ENCODE results near the gene PDE4D. TPM values are rescaled to one million over a fixed set of nuclear protein-coding genes. Genes with fewer than 3 reads are reported as not detected.

PDE4D gene
- total RNA-seq, 1 donor, result 19.9 TPM

DNA sequence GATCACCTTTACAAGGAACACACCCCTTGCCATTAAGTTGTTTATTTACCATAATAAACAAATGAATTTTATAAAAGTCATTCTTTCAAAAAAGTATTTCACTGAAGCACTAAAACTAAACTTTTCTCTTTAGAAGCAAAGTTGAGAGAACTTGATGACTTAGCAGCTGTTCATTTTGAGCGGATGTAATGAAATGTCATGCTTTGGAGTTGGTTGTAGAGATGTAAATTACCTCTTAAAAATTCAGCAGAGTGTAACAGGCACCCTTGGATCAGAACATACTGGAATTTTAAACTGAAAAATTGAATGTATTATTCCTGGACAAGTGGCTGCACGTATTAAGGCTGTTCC is 617.2 kb downstream of the PDE4D start:
- no peaks in the 10 kb centered on the region for H3K79me2 ChIP-seq (ENCODE audit: insufficient read depth, low read length)
- peak overlapping the region; percentile 93 for H3K4me2 ChIP-seq (ENCODE audit: insufficient read depth, low read length)
- H3K27me3 ChIP-seq (ENCODE audit: insufficient read depth, low read length), result no peaks in the 10 kb centered on the region
- H3K36me3 ChIP-seq (ENCODE audit: insufficient read depth, low read length), result no peaks in the 10 kb centered on the region
- no peaks in the 10 kb centered on the region for H3K4me1 ChIP-seq (ENCODE audit: insufficient read depth, low read length)
- peak overlapping the region; percentile 75 for H3K4me3 ChIP-seq (ENCODE audit: insufficient read depth, low read length)
- H3K27ac ChIP-seq (ENCODE audit: low read depth, low read length), result peak overlapping the region; percentile 70
- TF ChIP-seq, protein P1, sequence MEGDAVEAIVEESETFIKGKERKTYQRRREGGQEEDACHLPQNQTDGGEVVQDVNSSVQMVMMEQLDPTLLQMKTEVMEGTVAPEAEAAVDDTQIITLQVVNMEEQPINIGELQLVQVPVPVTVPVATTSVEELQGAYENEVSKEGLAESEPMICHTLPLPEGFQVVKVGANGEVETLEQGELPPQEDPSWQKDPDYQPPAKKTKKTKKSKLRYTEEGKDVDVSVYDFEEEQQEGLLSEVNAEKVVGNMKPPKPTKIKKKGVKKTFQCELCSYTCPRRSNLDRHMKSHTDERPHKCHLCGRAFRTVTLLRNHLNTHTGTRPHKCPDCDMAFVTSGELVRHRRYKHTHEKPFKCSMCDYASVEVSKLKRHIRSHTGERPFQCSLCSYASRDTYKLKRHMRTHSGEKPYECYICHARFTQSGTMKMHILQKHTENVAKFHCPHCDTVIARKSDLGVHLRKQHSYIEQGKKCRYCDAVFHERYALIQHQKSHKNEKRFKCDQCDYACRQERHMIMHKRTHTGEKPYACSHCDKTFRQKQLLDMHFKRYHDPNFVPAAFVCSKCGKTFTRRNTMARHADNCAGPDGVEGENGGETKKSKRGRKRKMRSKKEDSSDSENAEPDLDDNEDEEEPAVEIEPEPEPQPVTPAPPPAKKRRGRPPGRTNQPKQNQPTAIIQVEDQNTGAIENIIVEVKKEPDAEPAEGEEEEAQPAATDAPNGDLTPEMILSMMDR (IDR thresholded peaks at IDR 0.05; ENCODE audit: extremely low read depth, low read depth, low read length), result no peak
- H2AFZ ChIP-seq (ENCODE audit: low read length), result peak overlapping the region; percentile 63
- no peaks in the 10 kb centered on the region for H4K20me1 ChIP-seq (ENCODE audit: insufficient read depth, low read length)
- H3K9me3 ChIP-seq (ENCODE audit: low read depth, low read length), result no peaks in the 10 kb centered on the region
- DNase-seq (ENCODE audit: insufficient read length, low spot score, missing footprints), result no peak

DNA sequence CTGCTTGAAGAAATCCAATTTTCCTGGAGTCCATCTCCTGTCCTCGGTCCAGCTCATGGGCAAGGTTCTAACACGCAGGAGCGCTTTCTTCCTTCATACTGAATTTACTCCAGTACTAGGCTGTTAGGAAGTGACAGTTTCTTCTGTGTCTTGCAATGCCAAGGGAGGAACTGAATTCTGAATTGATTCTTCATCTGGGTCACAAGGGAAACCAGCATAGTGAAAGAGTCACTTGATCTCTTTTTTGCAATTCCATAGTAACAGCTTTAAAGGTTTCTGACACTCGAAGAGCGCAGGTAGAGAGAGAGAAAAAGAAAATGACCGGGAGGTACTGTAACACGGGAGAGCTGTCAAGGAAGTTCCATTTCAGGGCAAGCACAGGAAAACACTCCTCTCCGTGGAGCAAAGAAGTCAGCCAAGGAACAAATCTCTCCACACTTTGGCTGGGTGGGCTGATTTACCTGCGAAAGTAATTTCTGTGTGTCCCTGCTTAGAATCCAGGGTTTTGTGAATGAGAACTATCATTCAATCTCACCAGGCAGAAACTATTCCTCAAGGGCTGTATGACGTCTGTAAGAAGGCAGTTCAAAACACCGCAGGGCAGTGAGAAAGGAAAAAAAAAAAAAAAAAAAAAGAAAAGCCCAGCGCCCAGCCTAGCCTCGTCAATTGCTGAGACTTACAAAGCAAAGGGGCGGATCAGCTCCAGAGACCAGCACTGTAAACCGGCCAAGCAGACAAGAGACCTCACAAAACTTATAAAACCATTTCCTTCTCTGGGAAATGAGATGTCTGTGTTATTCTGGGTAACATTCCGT is 617.8 kb downstream of the PDE4D start:
- Histone ChIP-seq H3K79me2 (ENCODE audit: insufficient read depth, low read length) (no peaks in the 10 kb centered on the region), H3K4me1 (ENCODE audit: insufficient read depth, low read length) (no peaks in the 10 kb centered on the region), H3K4me3 (ENCODE audit: insufficient read depth, low read length) (peak overlapping the region; percentile 75), H3K4me2 (ENCODE audit: insufficient read depth, low read length) (peak overlapping the region; percentile 93), H3K36me3 (ENCODE audit: insufficient read depth, low read length) (no peaks in the 10 kb centered on the region), H3K9me3 (ENCODE audit: low read depth, low read length) (no peaks in the 10 kb centered on the region), H4K20me1 (ENCODE audit: insufficient read depth, low read length) (no peaks in the 10 kb centered on the region), H3K27ac (ENCODE audit: low read depth, low read length) (peak overlapping the region; percentile 70), H3K27me3 (ENCODE audit: insufficient read depth, low read length) (no peaks in the 10 kb centered on the region), H2AFZ (ENCODE audit: low read length) (peak overlapping the region; percentile 83)
- TF ChIP-seq, protein P1 (IDR thresholded peaks at IDR 0.05; ENCODE audit: extremely low read depth, low read depth, low read length), result no peak
- DNase-seq (ENCODE audit: insufficient read length, low spot score, missing footprints), result peak; percentile 4

DNA sequence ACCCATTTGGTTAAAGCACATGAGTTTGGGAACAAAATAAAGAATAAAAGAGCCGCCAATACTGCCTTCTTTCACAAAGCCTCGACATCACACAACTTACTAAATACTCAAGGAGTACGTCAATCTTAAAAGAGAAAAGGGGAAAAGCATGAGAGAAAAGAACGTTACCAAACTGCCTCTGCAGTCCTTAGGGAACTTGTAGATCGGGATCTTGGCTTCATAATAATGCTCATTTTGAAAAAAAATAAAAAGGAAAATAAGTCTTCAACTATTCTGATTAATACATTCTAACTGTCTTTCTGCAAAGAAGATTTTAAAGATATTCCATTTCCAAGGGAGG is 618.4 kb downstream of the PDE4D start:
- Histone ChIP-seq H3K4me3 (ENCODE audit: insufficient read depth, low read length) (peak overlapping the region; percentile 75), H3K36me3 (ENCODE audit: insufficient read depth, low read length) (no peaks in the 10 kb centered on the region), H3K27me3 (ENCODE audit: insufficient read depth, low read length) (no peaks in the 10 kb centered on the region), H3K79me2 (ENCODE audit: insufficient read depth, low read length) (no peaks in the 10 kb centered on the region), H3K4me2 (ENCODE audit: insufficient read depth, low read length) (peak overlapping the region; percentile 93), H3K27ac (ENCODE audit: low read depth, low read length) (peak overlapping the region; percentile 70), H4K20me1 (ENCODE audit: insufficient read depth, low read length) (no peaks in the 10 kb centered on the region), H2AFZ (ENCODE audit: low read length) (peak overlapping the region; percentile 83), H3K4me1 (ENCODE audit: insufficient read depth, low read length) (no peaks in the 10 kb centered on the region), H3K9me3 (ENCODE audit: low read depth, low read length) (no peaks in the 10 kb centered on the region)
- no peak for DNase-seq (ENCODE audit: insufficient read length, low spot score, missing footprints)
- TF ChIP-seq, protein P1 (IDR thresholded peaks at IDR 0.05; ENCODE audit: extremely low read depth, low read depth, low read length), result no peak

DNA sequence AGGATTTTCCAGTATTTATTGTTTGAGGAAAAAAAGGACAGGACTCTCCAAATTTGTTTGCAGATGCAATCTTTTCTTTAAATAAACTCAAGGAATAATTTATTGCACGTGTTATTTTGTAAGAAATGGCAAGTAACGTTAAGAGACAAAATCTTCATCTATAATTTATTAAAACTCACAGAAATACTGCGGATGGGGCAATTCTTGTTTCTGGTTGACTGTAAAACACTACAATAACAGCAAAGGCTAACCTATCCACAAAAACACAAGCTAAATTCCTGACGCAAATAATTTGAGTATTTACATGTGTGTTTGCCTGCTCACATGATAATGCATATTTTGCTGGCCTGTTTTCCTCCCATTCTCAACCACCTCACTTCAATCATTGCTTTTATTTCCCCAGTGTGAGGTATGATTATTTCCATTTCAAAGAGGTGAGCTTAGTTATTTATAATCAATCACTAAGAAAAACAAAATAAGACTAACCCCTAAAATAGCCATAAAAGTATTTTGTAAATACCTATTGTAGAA is 619.4 kb downstream of the PDE4D start:
- H2AFZ ChIP-seq (ENCODE audit: low read length), result peak overlapping the region; percentile 44
- H3K79me2 ChIP-seq (ENCODE audit: insufficient read depth, low read length), result no peaks in the 10 kb centered on the region
- no peaks in the 10 kb centered on the region for H3K9me3 ChIP-seq (ENCODE audit: low read depth, low read length)
- no peaks in the 10 kb centered on the region for H3K36me3 ChIP-seq (ENCODE audit: insufficient read depth, low read length)
- TF ChIP-seq, protein P1 (IDR thresholded peaks at IDR 0.05; ENCODE audit: extremely low read depth, low read depth, low read length), result no peak
- no peak for DNase-seq (ENCODE audit: insufficient read length, low spot score, missing footprints)
- peak overlapping the region; percentile 93 for H3K4me2 ChIP-seq (ENCODE audit: insufficient read depth, low read length)
- no peaks in the 10 kb centered on the region for H3K27me3 ChIP-seq (ENCODE audit: insufficient read depth, low read length)
- no peaks in the 10 kb centered on the region for H3K4me1 ChIP-seq (ENCODE audit: insufficient read depth, low read length)
- H3K27ac ChIP-seq (ENCODE audit: low read depth, low read length), result no peak overlapping the region
- H3K4me3 ChIP-seq (ENCODE audit: insufficient read depth, low read length), result no peak overlapping the region
- H4K20me1 ChIP-seq (ENCODE audit: insufficient read depth, low read length), result no peaks in the 10 kb centered on the region

Data from osteoblast (primary cell).